Mucosa of descending colon (tissue), 3 donors: ENCODE results near the gene ZBTB7C. TPM values are rescaled to one million over a fixed set of nuclear protein-coding genes. Genes with fewer than 3 reads are reported as not detected.
A peak's percentile ranks its signal among the peaks of the same experiment; 100 is the strongest.

Source experiments
- ATAC-seq: fragments of 200-7000 bp; cut with Tn5 transposase; one replicate; pipeline ENCODE4 v1.9.1; 2020; ENCODE audit warnings: mild to moderate bottlenecking, moderate library complexity
- DNase-seq, 3 donors: peaks; one replicate each; pipeline ENCODE4 v3.0.0-alpha.2; 2020
- H3K36me3 ChIP-seq: fragments of 200-600 bp; one replicate; pipeline ENCODE4 v1.8.0; 2021; ENCODE audit warnings: low read depth, mild to moderate bottlenecking
- H3K4me1 ChIP-seq: fragments of 200-600 bp; one replicate; pipeline ENCODE4 v1.8.0; 2021; ENCODE audit warnings: low read depth, mild to moderate bottlenecking
- H3K4me3 ChIP-seq: fragments of 200-600 bp; one replicate; pipeline ENCODE4 v1.8.0; 2021; ENCODE audit warnings: mild to moderate bottlenecking
- H3K9me3 ChIP-seq: fragments of 200-600 bp; one replicate; pipeline ENCODE4 v1.8.0; 2021; ENCODE audit warnings: mild to moderate bottlenecking
- CTCF ChIP-seq: fragments of 200-600 bp; IDR thresholded peaks from one replicate; pipeline ENCODE4 v1.8.0; 2022; ENCODE audit warnings: antibody characterized with exemption, mild to moderate bottlenecking
- intact Hi-C, 2 donors: fragments of 100-400 bp; cut with DNase I in 1 of 2; cut with micrococcal nuclease in 1 of 2; formaldehyde crosslinking; loops; one replicate each; pipeline versions ENCODE4 v1.11.0 to v1.11.1; 2022; cut with DNase I, micrococcal nuclease
- total RNA-seq, 3 donors: library from RNA; stranded (reverse); fragmentation: NEBNext Ultra II Directional in 2 of 3; extraction: Animal tissue kit (Norgen Biotek cat#: 25700) in 2 of 3; gene quantifications; one replicate each; pipeline versions ENCODE4 v1.2.1 to v1.2.4, GENCODE V29; 2021 to 2023
- donor health status: DM: no; HTN: no; CAD: no; lungs with moderate emphysema.
- donor health status: DM: no; HTN: no; CAD: no.
- donor health status: DM: no; HTN: yes; CAD: no.

The ZBTB7C gene
- total RNA-seq, 3 donors from 2014 or later: 20.8 to 56.6 (median 38.2) TPM

GRCh38 chr18:48091869-48092497, 317.2 kb downstream of the ZBTB7C start:
- no peaks in the 10 kb centered on the region for H3K9me3 ChIP-seq
- ATAC-seq (no peak), DNase-seq (no peak)
- H3K36me3 ChIP-seq: no peaks in the 10 kb centered on the region
- H3K4me3 ChIP-seq: no peak overlapping the region
- intact Hi-C loops: no loop called here
- H3K4me1 ChIP-seq: no peaks in the 10 kb centered on the region
- TF ChIP-seq CTCF: no peak

DNA sequence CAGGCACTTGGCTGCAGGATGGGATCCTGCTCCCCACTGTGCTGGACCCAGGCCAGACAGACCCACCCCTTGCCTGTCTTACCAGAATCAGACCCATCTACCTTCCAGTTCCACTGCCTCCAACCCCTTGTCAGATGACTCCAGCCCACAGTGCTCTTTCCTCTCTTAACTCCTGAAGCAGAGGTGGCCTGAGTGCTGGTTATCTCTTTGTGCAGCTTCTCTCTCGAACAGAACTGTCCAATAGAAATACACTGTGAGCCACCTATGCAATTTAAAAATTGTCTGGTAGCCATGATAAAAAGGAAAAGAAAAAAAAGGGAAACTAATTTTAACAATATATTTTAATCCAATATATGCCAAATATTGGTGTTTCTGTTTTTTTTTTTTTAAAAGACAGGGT, 318.5 kb downstream of the ZBTB7C start:
- peaks cover 6% of the 10 kb centered on the region for H3K4me1 ChIP-seq
- no peaks in the 10 kb centered on the region for H3K36me3 ChIP-seq
- H3K4me3 ChIP-seq: no peak overlapping the region
- H3K9me3 ChIP-seq: no peaks in the 10 kb centered on the region
- no peak for TF ChIP-seq CTCF
- intact Hi-C loops: no loop called here
- no peak for DNase-seq
- ATAC-seq: no peak

DNA sequence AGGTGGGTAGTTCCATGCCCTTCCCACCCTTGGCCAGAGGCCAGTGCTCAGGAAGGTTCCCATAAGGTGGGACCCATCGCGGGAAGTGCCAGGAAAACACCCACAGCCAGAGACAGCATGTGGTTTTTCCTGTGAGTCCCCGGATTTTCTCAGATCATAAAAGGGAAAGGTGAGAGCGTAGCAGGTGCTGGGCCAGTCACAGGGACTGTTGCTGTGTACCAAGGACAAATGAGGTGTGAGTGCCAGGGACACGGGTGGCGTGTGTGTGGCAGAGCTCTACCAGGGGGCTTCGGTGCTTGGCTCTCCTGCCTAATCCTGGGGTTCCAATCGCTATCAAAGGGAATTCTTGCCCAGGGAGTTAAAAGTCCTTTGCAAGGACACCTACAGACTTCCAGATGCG, 319.2 kb downstream of the ZBTB7C start:
- no peak for TF ChIP-seq CTCF
- DNase-seq: no peak
- peaks cover 13% of the 10 kb centered on the region for H3K4me1 ChIP-seq
- no peaks in the 10 kb centered on the region for H3K36me3 ChIP-seq
- intact Hi-C loops: no loop called here
- no peaks in the 10 kb centered on the region for H3K9me3 ChIP-seq
- no peak overlapping the region for H3K4me3 ChIP-seq
- ATAC-seq: no peak

- intact Hi-C loops: no loop called here
- H3K9me3 ChIP-seq: no peaks in the 10 kb centered on the region
- TF ChIP-seq CTCF: no peak
- DNase-seq (peak in 1 of 3 donors; percentile 21), ATAC-seq (peak; percentile 83)
- no peaks in the 10 kb centered on the region for H3K36me3 ChIP-seq
- peaks cover 15% of the 10 kb centered on the region for H3K4me1 ChIP-seq
- H3K4me3 ChIP-seq: no peak overlapping the region
Measured at GRCh38 chr18:48085781-48086487, 323.2 kb downstream of the ZBTB7C start.

- Histone ChIP-seq H3K36me3 (no peaks in the 10 kb centered on the region), H3K4me1 (peaks cover 15% of the 10 kb centered on the region), H3K9me3 (no peaks in the 10 kb centered on the region), H3K4me3 (no peak overlapping the region)
- ATAC-seq (peak; percentile 84), DNase-seq (peak in 1 of 3 donors; percentile 58)
- TF ChIP-seq CTCF: no peak
- intact Hi-C loops: no loop called here
Measured at GRCh38 chr18:48084858-48085257, 324.3 kb downstream of the ZBTB7C start.
